Caki2 (cell line): ENCODE results near the gene CASP9. TPM values are rescaled to one million over a fixed set of nuclear protein-coding genes. Genes with fewer than 3 reads are reported as not detected.
A peak's percentile ranks its signal among the peaks of the same experiment; 100 is the strongest.
"Not testable (repeated sequence)": the region's sequence is repeated elsewhere in the genome, so short reads cannot be mapped to it uniquely, and the experiment has no call there.

Experiments used
- DNase-seq: peaks from one replicate; pipeline ENCODE4 v3.0.0-alpha.2; 2015; ENCODE audit warnings: low read depth
- in situ Hi-C: cut with HindIII; loops from 2 replicates; pipeline ENCODE4 v1.10.0; 2016; ENCODE audit warnings: low sequenced_read_pairs, low pct_unique_long_range_greater_than_20kb, mixed read lengths
- total RNA-seq: library from RNA; depleted of rRNA; stranded (reverse); fragments of >200 nt; shearing (Covaris generic); gene quantifications from 2 replicates; pipeline ENCODE4 v1.2.3, GENCODE V29; 2014; ENCODE audit warnings: low replicate concordance

Gene CASP9
- total RNA-seq, 1 experiment from 2014 or later: 36.5 TPM

DNA sequence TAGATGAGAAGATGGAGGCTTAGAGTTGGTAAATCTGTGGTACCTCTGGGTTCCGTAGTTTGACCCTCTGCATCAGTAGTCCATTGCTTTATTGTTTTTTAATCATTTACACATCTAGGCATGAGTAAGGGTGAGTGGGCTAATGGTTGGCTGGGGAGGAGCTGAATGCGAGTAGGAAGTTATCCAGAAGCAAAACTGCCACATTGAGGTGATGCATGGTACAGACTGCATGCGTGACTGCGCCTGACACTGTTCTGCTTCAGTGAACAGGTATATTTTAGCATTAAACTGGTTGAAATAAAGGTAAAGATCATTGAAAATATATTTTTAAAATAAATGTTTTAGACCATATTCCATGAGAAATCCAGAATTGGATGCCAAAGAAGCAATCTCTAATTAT, 7.0 kb upstream of the CASP9 start:
- in situ Hi-C loops: no loop called here
- DNase-seq: peak; percentile 79

DNA sequence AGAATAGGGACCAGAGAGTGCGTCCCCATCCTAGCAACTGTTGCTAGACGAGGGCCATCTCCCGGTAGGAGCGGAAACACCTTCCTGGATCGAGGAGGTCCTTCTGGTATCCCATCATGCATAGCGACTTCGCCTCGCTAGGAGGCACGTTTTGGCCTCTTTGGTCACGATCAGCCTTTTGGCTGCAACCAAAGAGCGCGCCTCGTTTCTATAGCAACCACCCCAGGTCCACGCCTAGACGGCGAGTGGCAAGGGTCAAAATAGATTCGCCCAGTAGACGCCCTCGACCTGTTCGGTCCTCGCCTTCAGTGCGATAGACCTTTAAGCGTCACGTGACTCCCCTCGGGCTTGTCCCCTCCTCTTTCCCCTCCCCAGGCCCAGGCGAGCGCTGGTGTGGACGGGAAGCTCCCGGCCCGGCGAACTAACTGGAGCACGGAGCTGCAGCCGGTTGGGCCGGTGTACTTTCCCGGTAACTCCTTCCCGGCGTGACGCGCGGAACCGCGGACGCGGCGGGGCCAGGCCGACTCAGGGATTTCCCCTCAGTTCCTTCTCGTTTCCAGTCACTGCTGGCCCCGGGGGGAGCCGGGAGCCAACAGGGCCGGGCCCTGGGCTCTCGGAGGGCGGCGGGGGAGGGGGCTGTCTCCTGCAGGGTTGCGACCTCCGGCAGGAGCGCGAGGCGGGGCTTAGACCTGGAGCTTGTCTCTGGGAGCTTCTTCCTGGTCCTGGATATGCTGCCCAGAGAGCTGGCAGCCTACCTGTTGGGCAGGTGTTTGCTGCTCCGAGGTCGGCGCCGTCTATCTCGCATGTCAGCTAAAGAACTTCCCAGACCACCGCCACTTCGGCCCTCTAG, 2.7 kb upstream of the CASP9 start, which contains the start of gene DNAJC16:
Gene DNAJC16 (plus strand): TSS at position 359 of the 850 bp plus-strand sequence. CDS start 2,258 bp downstream, outside the sequence.
- peak; percentile 99 for DNase-seq
- in situ Hi-C loops: no loop called here

DNA sequence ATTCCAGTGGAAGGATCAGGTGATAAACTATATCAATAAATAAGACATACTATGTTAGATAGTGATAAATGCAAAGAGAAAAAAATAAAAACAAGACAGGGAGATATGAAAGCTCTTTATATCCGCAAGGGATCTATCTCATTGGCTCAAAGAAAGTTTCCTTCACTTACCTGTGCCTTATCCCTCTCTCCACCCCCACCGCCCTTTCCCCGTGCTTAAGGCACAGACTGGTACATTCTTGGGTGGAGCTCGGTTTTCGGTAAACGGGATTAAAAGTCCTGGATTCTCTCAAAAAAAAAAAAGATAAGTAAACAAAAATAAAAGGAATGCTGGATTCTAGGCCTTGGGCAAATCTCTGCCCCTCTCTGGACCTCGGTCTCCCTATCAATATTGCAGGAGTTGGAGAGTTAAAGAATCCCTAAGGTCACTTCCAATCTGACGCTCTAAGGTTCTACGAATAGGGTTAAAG, 2.0 kb upstream of the CASP9 start:
- DNase-seq: no peak
- in situ Hi-C loops: no loop called here

DNA sequence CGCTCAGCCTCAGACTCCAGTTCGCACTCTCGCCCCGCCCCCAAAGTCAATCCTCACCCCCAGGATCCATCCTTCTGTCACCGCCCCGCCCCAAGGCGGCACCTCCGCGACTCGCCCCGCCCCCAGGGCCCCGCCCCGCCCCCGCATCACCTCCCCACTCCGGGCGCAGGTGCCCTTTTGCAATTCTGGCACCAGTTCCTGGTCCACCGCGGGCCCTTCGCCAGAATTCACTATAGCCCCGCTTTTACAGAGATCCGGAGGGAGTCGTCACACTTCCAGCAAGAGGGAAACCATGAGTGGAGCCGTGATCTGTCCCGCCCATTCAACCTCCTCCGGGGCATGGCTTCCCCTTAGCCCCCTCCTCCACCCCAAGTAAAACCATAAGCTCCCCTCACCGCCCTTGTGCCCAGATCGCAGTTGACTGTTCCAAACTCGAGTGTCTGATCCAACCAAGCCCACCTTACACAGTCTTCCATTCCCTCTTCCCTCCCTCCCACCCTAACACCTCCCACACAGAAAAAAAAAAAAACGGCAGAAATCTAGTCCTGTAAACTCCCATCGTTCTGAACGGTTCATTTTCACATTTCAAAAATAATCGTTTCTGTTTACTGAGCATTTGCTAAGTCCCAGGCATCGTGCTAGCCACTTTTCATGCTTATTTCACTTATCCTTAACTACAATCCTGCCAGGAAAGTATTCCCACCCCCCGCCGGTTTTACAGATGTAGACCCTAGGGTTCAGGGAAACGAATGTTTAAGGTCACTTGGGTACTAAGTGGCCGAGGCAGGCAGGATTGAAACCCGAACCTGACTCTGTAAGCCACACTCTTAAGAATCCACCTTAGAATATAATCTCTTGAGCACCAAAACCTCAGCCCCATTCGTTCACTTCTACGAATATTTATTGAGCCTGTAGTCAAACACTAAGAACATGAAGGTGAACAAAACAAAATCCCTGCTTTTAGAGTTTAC, 1.3 kb upstream of the CASP9 start:
- DNase-seq: no peak
- in situ Hi-C loops: no loop called here

DNA sequence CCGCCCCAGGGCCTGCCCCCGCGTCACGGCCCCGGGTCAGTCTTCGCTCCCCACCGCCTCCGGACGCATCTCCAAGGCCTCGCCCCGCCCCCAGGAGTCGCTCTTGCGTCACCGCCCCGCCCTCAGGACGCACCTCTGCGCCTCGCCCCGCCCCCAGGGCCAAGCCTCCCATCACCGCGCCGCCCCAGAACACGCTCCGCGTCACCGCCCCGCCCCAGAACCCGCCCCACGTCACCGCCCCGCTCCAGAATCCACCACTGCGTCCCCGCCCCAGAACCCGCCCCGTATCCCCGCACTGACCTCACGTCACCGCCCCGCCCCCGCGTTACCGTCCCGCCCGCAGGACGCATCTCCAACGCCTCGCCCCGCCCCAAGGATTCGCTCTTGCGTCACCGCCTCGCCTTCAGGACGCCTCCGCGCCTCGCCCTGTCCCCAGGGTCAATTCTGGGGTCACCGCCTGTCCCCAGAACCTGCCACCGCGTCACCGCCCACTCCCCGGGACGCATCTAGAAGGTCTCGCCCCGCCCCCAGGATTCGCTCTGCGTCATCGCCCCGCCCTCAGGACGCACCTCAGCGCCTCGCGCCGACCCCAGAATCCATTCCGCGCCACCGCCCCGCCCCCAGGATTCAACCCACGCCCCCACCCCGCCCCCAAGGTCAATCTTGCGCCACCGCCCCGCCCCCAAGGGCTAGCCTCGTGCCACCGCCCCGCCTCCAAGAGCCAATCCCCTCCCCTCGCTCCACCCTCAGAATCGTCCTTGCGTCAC, 451 bp upstream of the CASP9 start:
- in situ Hi-C loops: no loop called here
- peak; percentile 92 for DNase-seq

DNA sequence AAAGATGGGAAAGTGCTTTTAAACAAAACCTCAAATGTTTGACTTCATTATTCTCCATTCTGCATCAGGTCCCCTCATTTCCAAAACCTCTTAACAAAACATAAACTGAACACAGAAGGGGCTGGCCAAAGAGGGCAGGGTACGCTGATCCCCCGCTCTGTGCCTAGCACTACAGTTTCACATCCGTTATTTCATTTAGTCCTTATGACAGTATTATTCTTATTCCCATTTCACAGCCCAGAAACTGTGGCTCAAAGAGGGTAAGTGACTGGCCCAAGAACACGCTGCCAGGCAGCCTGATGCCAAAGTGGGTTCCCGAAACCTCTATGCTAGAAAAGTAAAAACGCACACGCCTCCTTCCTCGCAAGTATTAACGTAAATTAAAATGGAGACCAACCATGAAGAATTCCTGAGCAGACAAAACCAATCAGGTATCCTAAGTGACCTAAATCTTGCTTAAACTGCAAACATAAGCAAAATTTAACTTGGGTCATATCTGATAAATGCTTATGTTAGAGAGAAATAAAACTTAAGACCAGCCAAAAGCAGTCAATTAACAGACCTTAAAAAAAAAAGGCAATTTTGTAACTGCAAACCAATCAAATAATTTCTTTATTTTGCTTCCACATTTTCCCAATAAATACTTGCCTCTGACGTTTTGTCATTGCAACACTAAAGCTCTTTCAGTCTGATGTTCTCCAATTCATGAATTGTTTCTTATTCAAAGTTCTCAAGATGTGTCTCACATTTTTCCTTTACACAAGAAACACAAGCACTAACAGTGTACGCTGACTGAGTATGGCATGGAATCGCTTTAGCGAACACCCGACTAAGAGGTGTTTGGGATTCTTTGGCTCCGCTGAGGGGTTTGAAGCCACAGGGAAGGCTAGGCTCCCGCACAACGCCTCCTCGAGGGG, 653 bp downstream of the CASP9 start:
- in situ Hi-C loops: no loop called here
- DNase-seq: no peak

DNA sequence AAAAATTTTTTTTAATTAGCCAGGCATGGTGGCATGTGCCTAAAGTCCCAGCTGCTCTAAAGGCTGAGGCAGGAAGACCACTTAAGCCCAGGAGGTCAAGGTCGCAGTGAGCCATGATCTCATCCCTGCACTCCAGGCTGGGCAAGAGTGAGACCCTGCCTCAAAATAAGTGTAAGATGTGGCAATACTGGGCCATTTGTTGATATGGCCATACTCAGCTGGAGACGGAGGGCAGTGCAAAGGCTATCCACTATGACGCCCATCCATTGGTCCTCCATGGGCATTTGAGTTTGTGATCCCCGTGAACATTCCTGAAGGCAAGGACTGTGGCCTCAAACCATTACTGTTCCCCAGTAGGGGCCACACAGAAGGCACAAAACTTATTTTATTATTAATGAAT, 1.5 kb downstream of the CASP9 start:
- DNase-seq: no peak
- in situ Hi-C loops: no loop called here

DNA sequence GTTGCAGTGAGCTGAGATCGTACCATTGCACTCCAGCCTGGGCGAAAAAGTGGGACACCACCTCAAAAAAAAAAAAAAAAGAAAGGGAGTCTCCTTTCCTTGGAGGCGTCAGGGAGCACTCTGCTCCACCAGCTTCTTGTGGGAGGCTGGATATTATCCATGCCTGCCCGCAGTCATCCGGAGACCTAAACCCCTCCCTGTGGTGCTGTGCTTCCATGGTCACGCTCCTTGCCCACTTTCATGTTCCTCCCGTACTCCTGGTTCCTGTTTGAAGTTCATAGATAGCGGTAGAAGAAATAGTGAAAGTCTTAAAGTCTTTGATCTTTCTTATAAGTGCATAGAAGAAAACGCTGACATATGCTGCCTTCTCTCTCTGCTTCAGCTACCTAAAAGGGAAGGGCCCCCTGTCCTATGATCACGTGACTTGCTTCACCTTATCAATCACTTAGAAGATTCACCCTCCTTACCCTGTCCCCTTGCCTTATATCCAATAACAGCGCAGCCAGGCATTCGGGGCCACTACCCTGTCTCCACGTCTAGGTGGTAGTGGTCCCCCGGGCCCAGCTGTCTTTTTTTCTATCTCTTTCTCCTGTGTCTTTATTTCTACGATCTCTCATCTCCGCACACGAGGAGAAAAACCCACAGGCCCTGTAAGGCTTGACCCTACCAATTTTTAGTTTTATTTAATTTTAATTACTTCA, 2.7 kb downstream of the CASP9 start:
- in situ Hi-C loops, DNase-seq: not testable (repeated sequence)

DNA sequence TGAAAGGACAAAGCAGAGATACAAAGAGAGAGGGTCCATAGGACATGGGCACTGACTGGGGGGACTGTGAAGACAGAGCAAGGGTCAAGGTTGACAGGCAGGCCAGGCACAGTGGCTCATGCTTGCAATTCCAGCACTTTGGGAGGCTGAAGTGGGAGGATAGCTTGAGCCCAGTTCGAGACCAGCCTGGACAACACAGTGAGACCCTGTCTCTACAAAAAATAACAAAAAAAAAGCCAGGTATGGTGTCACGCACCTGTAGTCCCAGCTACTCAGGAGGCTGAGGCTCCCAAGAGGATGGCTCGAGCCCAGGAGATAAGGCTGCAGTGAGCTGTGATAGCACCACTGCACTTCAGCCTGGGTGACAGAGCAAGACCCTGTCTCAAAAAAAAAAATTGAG, 4.4 kb downstream of the CASP9 start:
- in situ Hi-C loops: no loop called here

DNA sequence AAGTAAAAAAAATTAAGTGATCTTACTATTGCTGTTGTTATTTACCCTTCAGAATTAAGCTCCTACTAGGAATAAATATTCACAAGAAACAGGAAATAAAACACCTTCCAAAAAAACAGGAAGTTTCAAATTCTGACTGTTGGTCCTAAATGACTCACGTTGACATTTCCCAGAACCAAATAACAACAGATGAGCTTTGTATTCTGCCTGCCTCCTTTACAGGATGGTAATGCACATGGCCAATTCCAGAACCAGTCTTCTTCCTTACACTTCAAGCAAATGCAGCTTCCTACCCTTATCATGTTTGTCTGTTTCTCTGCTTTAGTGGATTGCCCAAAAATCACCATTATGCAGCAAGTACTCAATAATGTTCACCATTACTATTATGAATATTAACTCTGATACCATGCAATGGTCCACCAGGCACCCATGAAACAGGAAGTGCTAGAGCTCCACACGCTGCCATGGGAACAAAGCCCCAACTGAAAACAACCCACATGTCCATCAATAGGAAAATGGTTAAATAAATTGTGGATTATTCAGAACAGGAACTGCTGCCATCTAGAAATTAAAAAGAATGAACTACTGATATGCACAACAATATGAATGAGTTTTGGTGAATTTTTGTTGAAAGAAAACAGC, 8.9 kb downstream of the CASP9 start:
- in situ Hi-C loops: no loop called here
- DNase-seq: no peak

More for the DNA sequence above, 4.4 kb downstream of the CASP9 start:
- DNase-seq: no peak

DNA sequence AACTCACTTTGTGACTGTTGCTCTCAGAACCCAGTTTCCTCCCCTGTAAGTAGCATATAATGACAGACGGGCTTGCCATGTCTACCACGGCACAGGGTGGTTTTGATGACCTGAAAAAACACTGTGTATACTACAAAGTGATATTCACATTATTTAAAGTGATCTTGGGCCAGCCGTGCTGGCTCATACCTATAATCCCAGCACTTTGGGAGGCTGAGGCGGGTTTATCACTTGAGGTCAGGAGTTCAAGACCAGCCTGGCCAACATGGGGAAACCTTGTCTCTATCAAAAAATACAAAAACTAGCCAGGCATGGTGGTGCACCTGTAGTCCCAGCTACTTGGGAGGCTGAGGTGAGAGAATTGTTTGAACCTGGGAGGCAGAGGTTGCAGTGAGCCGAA, 9.5 kb downstream of the CASP9 start:
- in situ Hi-C loops, DNase-seq: not testable (repeated sequence)

DNA sequence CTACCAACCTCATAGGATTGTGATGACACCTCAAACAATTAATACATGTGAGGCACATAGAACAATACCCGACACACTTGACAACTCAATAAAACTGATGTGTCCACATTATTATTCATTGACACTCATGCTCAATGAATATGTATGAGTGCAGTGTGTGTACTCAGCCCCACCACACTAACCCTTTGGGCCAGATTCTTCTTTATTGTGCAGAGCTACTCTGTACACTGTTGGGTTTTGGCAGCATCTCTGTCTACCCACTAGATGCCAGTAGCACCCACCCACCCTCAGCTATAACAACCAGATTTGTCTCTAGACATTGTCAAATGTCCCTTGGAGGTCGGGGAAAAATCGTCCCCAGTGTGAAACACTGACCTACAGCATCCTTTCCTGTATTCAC, 10.1 kb downstream of the CASP9 start:
- no peak for DNase-seq
- in situ Hi-C loops: no loop called here

DNA sequence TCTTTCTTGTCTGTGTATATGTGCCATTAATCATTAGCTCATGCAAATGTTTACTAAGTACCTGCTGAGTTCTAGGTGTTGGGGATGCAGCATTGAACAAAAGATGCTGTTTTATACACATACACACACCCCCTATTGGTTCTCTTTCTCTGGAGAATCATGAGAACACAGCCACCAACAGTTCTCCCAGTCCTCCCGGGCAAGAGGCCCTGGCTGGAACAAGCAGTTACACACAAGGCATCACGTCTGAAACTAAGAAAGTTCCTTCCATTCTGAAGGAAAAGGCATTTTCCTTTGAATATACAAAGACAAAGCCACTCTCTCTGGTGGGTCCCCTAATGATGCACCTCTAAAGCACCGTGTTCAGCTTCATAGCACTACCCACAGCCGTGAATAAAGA, 10.8 kb downstream of the CASP9 start:
- in situ Hi-C loops: no loop called here
- no peak for DNase-seq

DNA sequence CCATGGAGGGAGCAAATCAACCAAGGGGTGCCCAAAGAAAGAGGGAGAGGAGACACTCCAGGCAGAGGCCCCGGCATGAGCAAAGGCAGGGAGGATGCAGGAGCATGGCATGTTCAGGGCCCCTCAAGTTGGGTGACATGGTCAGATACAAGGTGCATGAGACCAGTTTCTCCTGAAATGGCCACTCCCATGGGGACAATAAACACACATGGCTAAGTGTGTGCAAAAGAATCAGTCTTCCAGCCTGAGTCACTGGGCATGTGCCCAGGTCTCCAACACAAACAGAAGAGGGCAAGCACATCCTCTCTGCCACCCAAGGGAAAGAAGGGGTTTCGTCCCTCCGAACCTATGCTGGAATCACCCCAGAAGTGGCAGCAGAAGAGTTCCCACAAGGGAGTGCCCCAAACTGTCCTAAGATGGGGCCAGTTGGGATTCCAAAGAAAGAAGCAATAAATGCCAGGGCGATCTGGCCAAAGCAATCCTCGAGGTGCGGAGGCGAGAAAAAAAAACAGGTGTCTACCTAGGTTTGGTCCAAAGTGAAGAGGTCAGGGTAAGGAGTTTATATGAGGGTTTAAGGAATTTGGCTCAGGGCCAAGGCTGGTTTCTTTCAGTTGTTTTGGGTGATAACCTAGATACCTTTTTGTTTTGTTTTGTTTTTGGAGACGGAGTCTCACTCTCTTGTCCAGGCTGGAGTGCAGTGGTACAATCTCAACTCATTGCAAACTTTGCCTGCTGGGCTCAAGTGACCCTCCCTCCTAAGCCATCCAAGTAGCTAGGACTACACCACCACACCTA, 13.2 kb downstream of the CASP9 start:
- DNase-seq: no peak
- in situ Hi-C loops: no loop called here

DNA sequence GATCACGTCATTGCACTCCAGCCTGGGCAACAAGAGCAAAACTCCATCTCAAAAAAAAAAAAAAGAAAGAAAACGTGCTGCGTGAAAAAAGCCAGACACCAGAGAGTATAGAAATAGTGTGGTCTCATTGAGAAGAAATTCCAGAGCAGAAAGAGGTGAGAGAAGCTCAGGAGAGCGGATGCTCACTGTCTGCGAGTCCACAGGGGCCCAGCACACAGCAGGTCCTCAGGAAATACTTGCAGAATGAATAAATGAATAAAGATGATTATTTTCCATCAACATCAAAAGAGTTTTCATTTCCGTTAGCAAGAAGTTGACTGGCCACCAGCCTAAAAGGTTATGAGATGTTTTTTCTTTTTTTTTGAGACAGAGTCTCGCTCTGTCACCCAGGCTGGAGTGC, 14.4 kb downstream of the CASP9 start:
- no peak for DNase-seq
- in situ Hi-C loops: no loop called here
